Measurements from ENCODE around the gene MINAR2.

- TF ChIP-seq REST (IDR thresholded peaks at IDR 0.05; ENCODE audit: insufficient read depth in 1 of 2, low read depth in 2 of 2, low read length in 2 of 2) (no peak), POLR2AphosphoS5 (IDR thresholded peaks at IDR 0.05; ENCODE audit: low read depth, low read length) (no peak)
These were observed 1.9 kb upstream of the MINAR2 start for GRCh38 chr5:129745997-129746396.
